ENCODE data around the gene STAT4.

The STAT4 gene

DNA sequence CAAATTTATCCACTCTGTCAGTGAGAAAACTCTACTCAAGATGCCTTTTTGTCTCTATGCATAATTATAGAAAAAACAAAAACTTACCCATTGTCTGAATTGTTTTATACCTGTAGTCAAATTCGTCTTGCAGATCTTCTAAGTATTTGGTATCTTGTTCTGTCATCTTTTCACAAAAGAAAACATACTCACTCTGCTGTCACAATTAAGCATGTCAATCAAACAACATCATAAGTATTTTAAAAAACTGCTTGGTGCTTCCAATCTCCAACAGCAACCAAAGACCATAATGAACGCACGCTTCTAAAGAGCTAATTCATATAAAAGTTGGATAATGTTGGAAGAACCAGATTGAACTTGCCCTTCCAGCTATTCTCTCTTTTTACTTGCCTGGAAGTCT lies 81.2 kb downstream of the STAT4 start:
- FAIRE-seq (no peak), DNase-seq (ENCODE audit: insufficient read length) (no peak)
- TF ChIP-seq POLR2A (IDR thresholded peaks at IDR 0.05; ENCODE audit: low read depth, low read length) (no peak), POLR2AphosphoS5 (IDR thresholded peaks at IDR 0.05; ENCODE audit: low read depth, low read length) (no peak), TAF1 (IDR thresholded peaks at IDR 0.05; ENCODE audit: borderline replicate concordance, low read depth, low read length) (no peak)

DNA sequence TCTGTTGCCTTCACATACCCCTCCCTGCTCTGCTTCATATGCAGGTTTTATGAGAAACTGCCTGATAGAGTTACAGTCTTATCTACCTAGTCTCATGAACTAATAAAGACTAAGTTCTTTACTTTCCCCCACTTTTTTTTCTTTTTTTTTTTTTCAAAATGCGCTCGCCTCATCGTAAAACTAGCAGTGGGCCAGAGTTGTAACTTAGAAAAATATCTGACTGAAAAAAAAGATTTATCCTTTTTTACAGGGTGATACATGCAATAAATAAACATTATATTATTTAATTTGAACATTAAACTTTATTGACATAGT lies 83.9 kb downstream of the STAT4 start:
- DNase-seq (ENCODE audit: insufficient read length): no peak
- TF ChIP-seq TAF1 (IDR thresholded peaks at IDR 0.05; ENCODE audit: borderline replicate concordance, low read depth, low read length): no peak
- no peak for TF ChIP-seq POLR2A (IDR thresholded peaks at IDR 0.05; ENCODE audit: low read depth, low read length)
- TF ChIP-seq POLR2AphosphoS5 (IDR thresholded peaks at IDR 0.05; ENCODE audit: low read depth, low read length): no peak
- no peak for FAIRE-seq

DNA sequence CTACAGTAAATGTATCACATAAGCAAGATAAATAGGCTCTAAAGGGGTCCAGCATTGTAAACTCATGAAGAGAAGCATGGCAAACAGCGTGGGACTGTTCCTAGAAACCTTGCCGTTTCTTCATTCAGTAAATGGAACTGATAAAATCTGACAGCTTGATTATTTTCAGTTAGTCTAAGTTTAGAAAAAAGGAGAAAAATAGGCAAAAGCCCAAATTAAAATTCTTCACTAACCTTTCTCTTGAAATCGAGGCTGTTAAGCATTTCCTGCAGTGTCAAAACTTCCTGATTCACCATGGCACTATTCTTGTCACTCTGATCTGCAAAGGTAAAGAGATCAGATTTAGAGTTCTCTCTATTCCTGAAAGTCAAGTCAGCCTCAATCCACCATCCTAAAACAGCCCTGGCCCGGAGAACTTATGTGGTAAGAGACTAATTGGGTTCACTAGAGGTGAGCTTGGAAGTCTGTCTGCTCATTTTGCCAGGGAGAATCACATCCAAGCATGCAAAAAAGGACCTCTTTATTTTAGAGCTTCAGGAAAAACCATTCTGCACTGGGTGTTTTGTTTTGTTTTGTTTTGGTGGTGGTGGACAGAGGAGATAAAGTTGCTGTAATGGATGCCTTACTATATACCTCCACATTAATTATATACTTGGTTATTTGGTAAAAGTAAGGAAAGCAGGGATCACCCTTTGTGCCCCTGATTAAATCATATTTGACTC lies 84.4 kb downstream of the STAT4 start:
- DNase-seq (ENCODE audit: insufficient read length) (no peak), FAIRE-seq (no peak)
- no peak for TF ChIP-seq POLR2A (IDR thresholded peaks at IDR 0.05; ENCODE audit: low read depth, low read length)
- TF ChIP-seq TAF1 (IDR thresholded peaks at IDR 0.05; ENCODE audit: borderline replicate concordance, low read depth, low read length): no peak

GRCh38 chr2:191065785-191066184 lies 85.0 kb downstream of the STAT4 start:
- no peak for FAIRE-seq
- DNase-seq (ENCODE audit: insufficient read length): no peak
- no peak for TF ChIP-seq TAF1 (IDR thresholded peaks at IDR 0.05; ENCODE audit: borderline replicate concordance, low read depth, low read length)
- TF ChIP-seq POLR2AphosphoS5 (IDR thresholded peaks at IDR 0.05; ENCODE audit: low read depth, low read length): no peak
- no peak for TF ChIP-seq POLR2A (IDR thresholded peaks at IDR 0.05; ENCODE audit: low read depth, low read length)

DNA sequence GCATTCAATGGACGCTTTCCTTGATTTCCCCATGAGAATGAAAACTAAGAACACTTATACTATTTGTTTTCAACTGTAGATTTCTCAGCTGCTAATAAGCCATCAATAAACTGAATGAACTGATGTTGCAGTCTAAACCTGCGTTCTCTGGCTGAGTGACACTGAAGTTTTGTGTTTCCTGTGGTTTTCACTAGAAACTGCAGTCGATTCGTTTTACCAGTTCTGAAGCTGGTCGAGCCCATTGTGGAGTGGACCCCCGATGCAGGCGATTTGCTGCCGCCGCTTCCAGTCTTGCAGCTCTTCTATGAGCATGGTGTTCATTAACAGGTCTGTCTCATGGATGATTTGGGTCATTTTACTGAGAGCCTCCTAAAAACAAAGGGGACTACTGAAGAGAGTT lies 86.2 kb downstream of the STAT4 start:
- DNase-seq (ENCODE audit: insufficient read length): no peak
- no peak for FAIRE-seq
- TF ChIP-seq POLR2A (IDR thresholded peaks at IDR 0.05; ENCODE audit: low read depth, low read length) (no peak), TAF1 (IDR thresholded peaks at IDR 0.05; ENCODE audit: borderline replicate concordance, low read depth, low read length) (no peak), POLR2AphosphoS5 (IDR thresholded peaks at IDR 0.05; ENCODE audit: low read depth, low read length) (no peak)

DNA sequence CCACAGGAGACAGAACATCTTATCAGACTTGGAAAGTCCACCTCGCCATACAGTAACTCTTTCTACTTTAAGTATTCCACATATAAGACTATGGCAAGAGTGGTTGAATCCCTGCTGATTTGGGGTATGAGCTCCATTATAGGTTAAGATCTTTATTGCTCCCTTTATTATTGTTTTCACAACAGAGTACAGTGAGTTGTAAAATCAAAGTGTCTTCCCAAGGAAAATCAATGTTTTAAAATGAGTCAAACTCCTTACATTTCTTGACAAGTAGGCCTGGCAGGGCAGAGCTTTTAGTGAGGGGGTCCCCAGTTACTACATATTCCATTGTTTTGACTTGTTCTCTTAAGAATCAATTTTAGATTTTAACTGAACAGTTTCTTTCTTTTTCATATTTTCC lies 87.2 kb downstream of the STAT4 start:
- TF ChIP-seq POLR2A (IDR thresholded peaks at IDR 0.05; ENCODE audit: low read depth, low read length) (no peak), POLR2AphosphoS5 (IDR thresholded peaks at IDR 0.05; ENCODE audit: low read depth, low read length) (no peak), TAF1 (IDR thresholded peaks at IDR 0.05; ENCODE audit: borderline replicate concordance, low read depth, low read length) (no peak)
- FAIRE-seq (no peak), DNase-seq (ENCODE audit: insufficient read length) (no peak)

DNA sequence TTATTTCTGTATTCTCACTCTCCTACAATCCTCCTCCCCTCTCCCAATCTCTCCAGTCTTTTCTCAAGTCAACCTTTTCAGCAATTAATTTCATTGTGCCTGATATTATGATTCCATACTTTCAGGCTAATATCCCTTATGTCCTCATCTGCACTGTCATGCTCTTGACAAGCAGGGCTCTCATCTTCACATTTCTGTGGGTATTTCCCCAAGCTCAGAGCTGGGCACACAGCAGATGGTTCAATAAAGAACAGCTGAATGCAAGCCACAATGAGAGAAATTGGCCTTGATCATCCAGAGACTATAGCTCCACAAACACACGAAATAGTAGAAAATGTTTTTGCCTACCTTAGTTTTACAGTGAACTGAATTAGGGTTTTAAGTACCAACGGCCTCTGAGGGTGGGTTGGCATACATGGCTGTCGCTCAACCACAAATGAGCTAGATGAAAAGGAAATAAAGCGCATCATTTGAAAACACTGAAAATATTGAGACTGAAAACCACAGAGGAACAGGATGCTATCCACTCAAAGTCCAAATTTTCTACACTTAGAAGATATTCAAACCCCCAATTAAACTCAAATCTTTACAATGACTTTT lies 89.3 kb downstream of the STAT4 start:
- TF ChIP-seq POLR2A (IDR thresholded peaks at IDR 0.05; ENCODE audit: low read depth, low read length) (no peak), TAF1 (IDR thresholded peaks at IDR 0.05; ENCODE audit: borderline replicate concordance, low read depth, low read length) (no peak), POLR2AphosphoS5 (IDR thresholded peaks at IDR 0.05; ENCODE audit: low read depth, low read length) (no peak)
- no peak for FAIRE-seq
- no peak for DNase-seq (ENCODE audit: insufficient read length)

DNA sequence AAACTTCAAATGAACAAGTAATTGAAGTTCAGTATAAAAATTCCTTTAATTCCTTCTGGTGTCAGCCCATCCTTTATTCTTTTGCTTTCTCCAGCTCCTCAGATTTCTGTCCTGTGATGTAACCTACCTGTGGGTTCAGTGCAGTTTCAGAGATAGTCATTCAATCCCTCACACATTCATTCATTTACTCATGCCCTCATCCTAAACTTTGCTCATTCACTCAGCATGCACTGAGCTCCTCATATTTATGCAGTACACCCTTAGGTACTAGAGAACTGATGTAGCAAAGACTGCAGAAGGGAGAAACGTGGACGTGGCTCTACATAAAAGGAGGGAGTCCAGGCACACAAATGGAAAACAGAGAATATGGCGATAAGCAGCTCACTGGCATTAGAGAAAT lies 91.5 kb downstream of the STAT4 start:
- no peak for TF ChIP-seq TAF1 (IDR thresholded peaks at IDR 0.05; ENCODE audit: borderline replicate concordance, low read depth, low read length)
- TF ChIP-seq POLR2AphosphoS5 (IDR thresholded peaks at IDR 0.05; ENCODE audit: low read depth, low read length): no peak
- TF ChIP-seq POLR2A (IDR thresholded peaks at IDR 0.05; ENCODE audit: low read depth, low read length): no peak
- FAIRE-seq: no peak
- no peak for DNase-seq (ENCODE audit: insufficient read length)

GRCh38 chr2:191056228-191056627 lies 94.6 kb downstream of the STAT4 start:
- TF ChIP-seq POLR2AphosphoS5 (IDR thresholded peaks at IDR 0.05; ENCODE audit: low read depth, low read length) (no peak), POLR2A (IDR thresholded peaks at IDR 0.05; ENCODE audit: low read depth, low read length) (no peak), TAF1 (IDR thresholded peaks at IDR 0.05; ENCODE audit: borderline replicate concordance, low read depth, low read length) (no peak)
- DNase-seq (ENCODE audit: insufficient read length) (no peak), FAIRE-seq (peak; percentile 36)

DNA sequence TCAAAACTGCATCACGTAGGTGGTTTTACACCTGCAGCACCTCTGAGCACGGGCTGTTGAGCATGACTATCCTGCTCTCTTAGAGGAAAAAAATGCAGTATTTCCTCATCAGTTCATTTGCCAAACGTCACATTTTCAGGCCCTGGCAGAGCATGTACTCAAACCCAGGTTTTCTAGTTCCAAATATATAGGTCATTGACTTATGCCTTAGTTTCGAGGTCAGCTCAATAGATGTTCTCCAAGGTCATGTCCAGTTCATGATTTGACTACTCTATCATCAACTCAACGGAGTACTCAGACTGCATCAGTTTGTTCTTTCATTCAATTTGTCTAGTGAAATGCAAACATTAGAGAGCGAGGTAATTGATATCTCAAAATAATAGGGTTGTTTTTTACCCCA lies 97.5 kb downstream of the STAT4 start:
- no peak for TF ChIP-seq POLR2A (IDR thresholded peaks at IDR 0.05; ENCODE audit: low read depth, low read length)
- no peak for TF ChIP-seq POLR2AphosphoS5 (IDR thresholded peaks at IDR 0.05; ENCODE audit: low read depth, low read length)
- no peak for TF ChIP-seq TAF1 (IDR thresholded peaks at IDR 0.05; ENCODE audit: borderline replicate concordance, low read depth, low read length)
- FAIRE-seq (no peak), DNase-seq (ENCODE audit: insufficient read length) (no peak)

- TF ChIP-seq POLR2A (IDR thresholded peaks at IDR 0.05; ENCODE audit: low read depth, low read length) (no peak), POLR2AphosphoS5 (IDR thresholded peaks at IDR 0.05; ENCODE audit: low read depth, low read length) (no peak), TAF1 (IDR thresholded peaks at IDR 0.05; ENCODE audit: borderline replicate concordance, low read depth, low read length) (no peak)
- no peak for DNase-seq (ENCODE audit: insufficient read length)
Measured at GRCh38 chr2:191051825-191052778, 98.7 kb downstream of the STAT4 start.

More at GRCh38 chr2:191051825-191052778, 98.7 kb downstream of the STAT4 start:
- peak; percentile 82 for FAIRE-seq
